NB4 (cell line): Measurements from ENCODE around the gene SNAP47.

ENCODE experiments used
- DNase-seq: peaks from one replicate; pipeline ENCODE4 v3.0.0; 2010; ENCODE audit warnings: low read depth
- H3K4me3 ChIP-seq: one replicate; pipeline ENCODE4 v1.5.1; 2011; ENCODE audit warnings: mild to moderate bottlenecking, low read depth, low read length, moderate library complexity
- CTCF ChIP-seq: IDR thresholded peaks from one replicate; pipeline ENCODE4 v1.5.1; 2012; ENCODE audit warnings: low read depth, low read length
- MAX ChIP-seq: IDR thresholded peaks from 2 replicates; pipeline ENCODE4 v1.6.1; 2011; ENCODE audit warnings: low read depth, low read length
- MYC ChIP-seq: IDR thresholded peaks from 2 replicates; pipeline ENCODE4 v1.6.1; 2011; ENCODE audit warnings: low read depth, low read length
- POLR2A ChIP-seq: IDR thresholded peaks from 2 replicates; pipeline ENCODE4 v1.6.1; 2011; ENCODE audit warnings: mild to moderate bottlenecking; ENCODE audit not compliant: insufficient read length; ENCODE audit errors: extremely low read depth

SNAP47 gene

GRCh38 chr1:227813962-227814361 lies 78.7 kb downstream of the SNAP47 start:
- no peak for DNase-seq
- H3K4me3 ChIP-seq: no peak overlapping the region
- TF ChIP-seq MAX: no peak

- no peak within 1 kb of the TSS for H3K4me3 ChIP-seq
- DNase-seq: no peak
- TF ChIP-seq MAX (no peak), CTCF (no peak), POLR2A (no peak), MYC (no peak)
Measured at GRCh38 chr1:227815468-227816409, 80.5 kb downstream of the SNAP47 start, which contains the start of gene PRSS38. Gene PRSS38 (plus strand): TSS chr1:227815675. CDS start chr1:227815717, 42 bp downstream.

GRCh38 chr1:227816750-227817446 lies 81.7 kb downstream of the SNAP47 start:
- DNase-seq: peak; percentile 27
- no peak overlapping the region for H3K4me3 ChIP-seq
- no peak for TF ChIP-seq MYC
- no peak for TF ChIP-seq CTCF
- no peak for TF ChIP-seq POLR2A
- no peak for TF ChIP-seq MAX

- no peak for DNase-seq
- no peak overlapping the region for H3K4me3 ChIP-seq
- TF ChIP-seq CTCF: no peak
- no peak for TF ChIP-seq MYC
- no peak for TF ChIP-seq POLR2A
- TF ChIP-seq MAX: no peak
Measured at GRCh38 chr1:227823537-227823936, 88.3 kb downstream of the SNAP47 start.

GRCh38 chr1:227824204-227824603 lies 89.0 kb downstream of the SNAP47 start:
- TF ChIP-seq CTCF (no peak), MYC (no peak), POLR2A (no peak)
- DNase-seq: no peak
- H3K4me3 ChIP-seq: no peak overlapping the region

- no peak for TF ChIP-seq MAX
- TF ChIP-seq CTCF: no peak
- TF ChIP-seq POLR2A: no peak
- TF ChIP-seq MYC: no peak
- no peak for DNase-seq
- no peak overlapping the region for H3K4me3 ChIP-seq
Measured at GRCh38 chr1:227828786-227829185, 93.6 kb downstream of the SNAP47 start.
